MCF 10A (cell line): Measurements from ENCODE around the gene CSNK1A1L. TPM values are rescaled to one million over a fixed set of nuclear protein-coding genes. Genes with fewer than 3 reads are reported as not detected.

ENCODE experiments used
- BruUV-seq: library from RNA; stranded (reverse); fragments of 400-500 nt; replicated peaks from 2 replicates; lab custom pipeline; 2021; lab: Mats Ljungman, UMichigan
- CTCF ChIA-PET: fragments of 300-600 bp; sonication (Branson Sonifier 250); formaldehyde crosslinking; extraction: SDS; loops from one replicate; lab custom pipeline; 2021; ENCODE audit warnings: antibody characterized with exemption, inconsistent platforms; lab: Yijun Ruan, JAX
- POLR2A ChIA-PET: fragments of 300-600, 350-650 bp; sonication (Branson Sonifier 250); formaldehyde crosslinking; extraction: SDS; loops from one replicate; lab custom pipeline; 2020; ENCODE audit warnings: antibody characterized with exemption, inconsistent platforms; lab: Yijun Ruan, JAX
- DNase-seq: peaks from one replicate; pipeline ENCODE4 v3.0.0-alpha.2; 2018; ENCODE audit not compliant: unreplicated experiment
- H3K27ac Mint-ChIP-seq: one replicate; pipeline ENCODE4 v1.8.0; 2022; ENCODE audit warnings: mild to moderate bottlenecking, low read depth, mixed read lengths; ENCODE audit not compliant: unreplicated experiment
- H3K27me3 Mint-ChIP-seq: one replicate; pipeline ENCODE4 v1.8.0; 2022; ENCODE audit warnings: mixed read lengths; ENCODE audit not compliant: insufficient read depth, unreplicated experiment
- H3K36me3 Mint-ChIP-seq: one replicate; pipeline ENCODE4 v1.8.0; 2022; ENCODE audit warnings: mild to moderate bottlenecking, moderate library complexity, mixed read lengths; ENCODE audit not compliant: insufficient read depth, unreplicated experiment
- H3K4me1 Mint-ChIP-seq: one replicate; pipeline ENCODE4 v1.8.0; 2022; ENCODE audit warnings: mixed read lengths; ENCODE audit not compliant: insufficient read depth, unreplicated experiment
- H3K4me3 Mint-ChIP-seq: one replicate; pipeline ENCODE4 v1.8.0; 2022; ENCODE audit warnings: mild to moderate bottlenecking, moderate library complexity, mixed read lengths; ENCODE audit not compliant: unreplicated experiment
- H3K9me3 Mint-ChIP-seq: one replicate; pipeline ENCODE4 v1.8.0; 2022; ENCODE audit warnings: mixed read lengths; ENCODE audit not compliant: unreplicated experiment
- CTCF ChIP-seq: fragments of 200-600 bp; IDR thresholded peaks from one replicate; pipeline ENCODE4 v1.8.0; 2022; ENCODE audit warnings: antibody characterized with exemption, mild to moderate bottlenecking; ENCODE audit not compliant: unreplicated experiment
- intact Hi-C: fragments of 100-400 bp; cut with micrococcal nuclease; formaldehyde crosslinking; loops from 2 replicates; pipeline ENCODE4 v1.14.1; 2022
- total RNA-seq: library from RNA; stranded (reverse); gene quantifications from 2 replicates; pipeline ENCODE4 v1.2.3, GENCODE V29; 2022

CSNK1A1L gene
- total RNA-seq, 1 experiment from 2014 or later: not detected

- no TSS peak for BruUV-seq
- ChIA-PET CTCF (no interaction called here), POLR2A (no interaction called here)
- intact Hi-C loops: no loop called here
- no peaks in the 10 kb centered on the region for H3K27me3 Mint-ChIP-seq
- H3K27ac Mint-ChIP-seq: no peak overlapping the region
- DNase-seq: no peak
- H3K36me3 Mint-ChIP-seq: no peaks in the 10 kb centered on the region
- H3K4me3 Mint-ChIP-seq: no peak overlapping the region
- no peak for TF ChIP-seq CTCF
- peaks cover 5% of the 10 kb centered on the region for H3K4me1 Mint-ChIP-seq
- H3K9me3 Mint-ChIP-seq: peaks cover 7% of the 10 kb centered on the region
Observed at GRCh38 chr13:37138926-37139325, 33.5 kb upstream of the CSNK1A1L start.

GRCh38 chr13:37138169-37138568 lies 32.7 kb upstream of the CSNK1A1L start:
- TF ChIP-seq CTCF: peak; percentile 17
- intact Hi-C loops: no loop called here
- Mint-ChIP-seq H3K36me3 (no peaks in the 10 kb centered on the region), H3K4me1 (no peaks in the 10 kb centered on the region), H3K27ac (no peak overlapping the region), H3K9me3 (peaks cover 7% of the 10 kb centered on the region), H3K27me3 (no peaks in the 10 kb centered on the region), H3K4me3 (no peak overlapping the region)
- ChIA-PET CTCF (no interaction called here), POLR2A (no interaction called here)
- DNase-seq: peak; percentile 57
- BruUV-seq: no TSS peak

GRCh38 chr13:37136633-37137032 lies 31.2 kb upstream of the CSNK1A1L start:
- Mint-ChIP-seq H3K4me1 (no peaks in the 10 kb centered on the region), H3K36me3 (no peaks in the 10 kb centered on the region), H3K27ac (no peak overlapping the region), H3K9me3 (peaks cover 2% of the 10 kb centered on the region), H3K27me3 (no peaks in the 10 kb centered on the region), H3K4me3 (no peak overlapping the region)
- intact Hi-C loops: no loop called here
- no peak for TF ChIP-seq CTCF
- DNase-seq: no peak
- no TSS peak for BruUV-seq
- ChIA-PET POLR2A (no interaction called here), CTCF (interaction anchor here (0.6 kb wide), 2 partner anchors 92 to 126 kb away, joined by 3 read pairs; no protein-coding TSS in a partner anchor)

GRCh38 chr13:37136187-37136586 lies 30.7 kb upstream of the CSNK1A1L start:
- POLR2A ChIA-PET: interaction anchor here (1.0 kb wide), 1 partner anchor 8 kb away, joined by 3 read pairs; no protein-coding TSS in a partner anchor
- Mint-ChIP-seq H3K27me3 (no peaks in the 10 kb centered on the region), H3K4me3 (no peak overlapping the region), H3K4me1 (no peaks in the 10 kb centered on the region), H3K9me3 (no peaks in the 10 kb centered on the region), H3K36me3 (no peaks in the 10 kb centered on the region), H3K27ac (no peak overlapping the region)
- no TSS peak for BruUV-seq
- intact Hi-C loops: no loop called here
- TF ChIP-seq CTCF: no peak
- no peak for DNase-seq
- CTCF ChIA-PET: interaction anchor here (0.6 to 0.8 kb wide), 3 partner anchors 52 to 251 kb away, joined by 3 to 4 read pairs (median 3); no protein-coding TSS in a partner anchor
